ENCODE results near the gene DNAJB5.
A peak's percentile ranks its signal among the peaks of the same experiment; 100 is the strongest.

The DNAJB5 gene

GRCh38 chr9:34985311-34985899 is 4.1 kb upstream of the DNAJB5 start:
- DNase-seq, result peak; percentile 51

DNA sequence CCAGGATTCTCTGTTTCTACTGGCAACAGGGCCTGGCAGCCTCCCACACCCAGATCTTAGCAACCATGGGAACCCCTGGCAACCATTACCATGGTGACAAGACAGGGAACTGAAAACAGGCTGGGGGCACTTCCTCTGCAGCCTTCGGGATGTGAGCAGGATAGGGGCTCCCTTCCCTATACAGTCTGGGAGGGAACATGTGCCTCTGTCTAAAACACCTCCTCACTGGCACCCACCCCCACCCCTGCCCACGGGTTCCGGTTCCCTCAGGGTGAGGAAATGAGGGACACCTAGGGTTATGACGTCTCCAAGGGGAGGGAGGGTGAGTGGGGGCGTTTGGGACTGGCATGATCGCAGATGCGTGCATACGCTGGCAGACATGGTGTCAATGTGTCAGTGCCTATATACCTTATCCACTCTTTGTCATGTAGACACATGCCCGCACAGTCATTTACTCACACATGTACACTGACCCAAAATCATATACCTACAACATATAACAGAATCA is 3.0 kb upstream of the DNAJB5 start:
- DNase-seq, result peak; percentile 20

DNA sequence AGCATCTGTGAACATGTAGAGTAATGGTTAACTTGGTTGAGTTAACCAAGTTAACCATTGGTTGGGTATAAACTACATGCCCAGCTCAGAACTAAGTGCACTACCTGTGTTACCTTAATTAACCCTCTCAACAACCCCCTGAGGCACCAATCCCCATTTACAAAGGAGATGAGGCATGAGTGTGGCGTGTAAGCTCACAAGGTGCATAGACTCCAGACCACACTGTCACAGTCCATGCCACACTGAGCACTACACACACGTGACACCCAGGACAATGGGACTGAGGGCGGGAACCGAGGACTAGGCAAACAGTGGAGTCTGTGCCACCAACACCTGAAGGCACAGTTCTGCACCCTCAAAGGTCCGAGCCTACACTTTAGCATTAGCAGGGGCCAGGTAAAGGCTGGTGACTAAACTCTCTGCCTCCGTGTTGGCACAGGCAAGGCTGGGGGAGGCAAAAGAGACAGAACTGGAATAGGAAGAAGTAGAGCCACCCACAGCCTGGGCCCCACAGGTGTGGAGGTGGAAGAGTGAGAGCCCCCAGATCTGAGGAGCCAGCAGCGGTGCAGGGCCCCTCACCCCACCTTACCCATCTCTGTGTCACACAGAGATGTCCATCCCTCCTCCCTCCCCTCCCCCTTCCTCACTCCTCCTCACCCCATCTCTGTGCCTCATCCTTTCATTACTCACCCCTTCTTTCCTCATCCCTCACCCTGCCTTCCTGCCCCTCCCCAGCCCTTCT is 2.2 kb upstream of the DNAJB5 start:
- DNase-seq, result no peak

DNA sequence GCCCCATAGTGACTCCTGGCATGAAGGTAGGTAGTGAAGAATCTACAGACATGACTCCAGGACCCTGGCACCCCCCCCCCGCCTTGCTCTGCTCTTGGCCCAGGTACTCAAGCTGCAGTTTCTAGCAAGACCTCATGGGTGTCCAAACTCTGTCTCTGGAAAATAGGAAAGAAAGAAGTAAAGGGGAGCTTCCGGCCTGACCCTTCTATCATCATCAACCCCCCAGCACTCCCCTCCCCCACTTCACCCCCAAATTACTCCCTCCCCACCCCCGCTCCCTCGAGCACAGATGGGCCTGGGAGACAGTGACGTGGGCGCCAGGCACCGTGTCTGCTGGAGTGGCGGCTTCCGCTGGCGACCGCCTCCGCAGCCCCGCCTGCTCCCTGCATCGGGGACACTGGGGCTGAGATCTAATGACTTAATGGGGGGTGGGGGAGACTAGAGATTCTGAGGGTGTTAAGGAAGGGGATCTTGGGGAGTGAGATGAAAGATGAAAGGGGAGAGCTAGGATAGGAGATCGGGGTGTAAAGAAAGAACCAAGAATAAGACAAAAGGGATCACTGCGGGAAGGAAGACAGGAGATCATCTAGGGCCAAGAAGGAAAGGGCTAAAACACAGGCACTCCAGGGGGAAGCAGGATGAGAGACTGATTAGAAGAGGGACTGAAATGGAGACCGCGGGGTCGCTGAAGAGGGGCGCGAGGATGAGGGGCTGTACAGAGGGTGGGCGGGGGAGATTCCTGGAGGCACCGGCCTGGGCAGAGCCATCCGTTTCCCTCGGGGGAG is 1.1 kb upstream of the DNAJB5 start:
- no peak for DNase-seq

DNA sequence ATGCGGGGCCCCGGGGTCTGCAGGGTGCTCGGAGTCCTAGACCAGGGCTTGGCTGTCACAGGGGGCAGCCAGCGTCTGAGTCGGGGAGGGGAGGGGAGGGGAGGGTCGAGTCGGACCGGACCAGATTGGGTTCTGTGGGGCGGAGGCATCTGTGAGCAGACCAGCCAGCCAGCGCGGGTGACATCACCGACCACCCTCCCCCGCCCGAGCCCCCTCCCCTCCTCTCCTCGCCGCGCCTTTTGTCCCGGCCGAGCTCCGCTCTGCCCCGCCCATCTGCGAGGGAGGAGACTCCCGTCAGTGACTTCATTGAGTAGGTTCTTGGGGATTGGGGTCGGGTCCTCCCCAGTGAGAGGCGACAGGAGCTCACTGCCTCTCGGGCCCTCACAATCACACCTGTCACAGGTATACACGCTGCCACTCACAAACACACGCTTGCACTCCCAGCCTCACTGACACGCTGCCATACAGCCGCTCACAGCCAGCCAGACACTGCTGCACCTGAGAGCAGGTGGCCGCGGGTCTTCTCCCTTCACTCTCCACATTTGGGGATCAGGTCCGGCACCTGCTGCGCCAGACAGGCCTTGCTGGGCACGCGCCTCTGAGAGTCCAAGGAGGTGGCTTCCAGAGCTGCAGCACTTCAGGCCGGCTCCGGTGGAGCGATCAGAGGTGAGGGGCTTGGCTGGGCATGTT is 546 bp downstream of the DNAJB5 start:
- peak; percentile 20 for DNase-seq

DNA sequence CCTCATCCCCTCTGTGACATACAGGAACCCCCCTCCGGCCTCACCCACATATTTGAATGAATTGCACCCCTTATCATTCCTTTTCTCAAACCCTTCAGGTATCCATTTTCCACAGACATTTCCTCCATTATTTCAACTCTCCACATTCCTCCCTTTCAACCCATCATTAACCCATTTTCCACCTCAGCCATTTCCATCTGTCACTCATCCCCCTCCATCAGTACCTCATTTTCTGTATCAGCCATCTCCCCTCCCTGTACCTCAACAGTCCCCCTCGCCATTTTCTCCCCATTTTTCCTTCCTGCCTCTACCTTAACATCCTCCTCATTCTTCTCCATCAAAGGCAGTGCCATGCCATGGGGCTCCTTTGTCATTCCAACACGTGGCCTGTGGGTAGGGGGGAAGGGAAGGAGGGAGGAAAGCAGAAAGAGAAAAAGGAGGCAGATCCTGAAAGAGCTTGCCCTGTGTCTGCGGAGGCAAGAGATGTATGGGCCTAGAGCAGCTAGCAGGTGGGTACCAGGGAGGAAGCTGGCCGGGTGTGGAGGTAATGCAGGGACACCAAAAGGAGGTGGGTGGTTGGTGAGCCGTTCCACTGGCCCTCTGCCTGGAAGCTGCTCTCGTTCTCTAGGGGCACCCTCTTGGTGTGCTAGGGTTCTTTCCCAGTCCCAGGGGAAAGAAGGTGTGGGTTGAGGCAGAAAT is 1.5 kb downstream of the DNAJB5 start:
- no peak for DNase-seq

- no peak for DNase-seq
Observed at GRCh38 chr9:34991607-34992375, 2.2 kb downstream of the DNAJB5 start.

- no peak for DNase-seq
Observed at GRCh38 chr9:34992376-34992951, 2.9 kb downstream of the DNAJB5 start.

- DNase-seq, result no peak
Observed at GRCh38 chr9:34993502-34994259, 4.1 kb downstream of the DNAJB5 start.

DNA sequence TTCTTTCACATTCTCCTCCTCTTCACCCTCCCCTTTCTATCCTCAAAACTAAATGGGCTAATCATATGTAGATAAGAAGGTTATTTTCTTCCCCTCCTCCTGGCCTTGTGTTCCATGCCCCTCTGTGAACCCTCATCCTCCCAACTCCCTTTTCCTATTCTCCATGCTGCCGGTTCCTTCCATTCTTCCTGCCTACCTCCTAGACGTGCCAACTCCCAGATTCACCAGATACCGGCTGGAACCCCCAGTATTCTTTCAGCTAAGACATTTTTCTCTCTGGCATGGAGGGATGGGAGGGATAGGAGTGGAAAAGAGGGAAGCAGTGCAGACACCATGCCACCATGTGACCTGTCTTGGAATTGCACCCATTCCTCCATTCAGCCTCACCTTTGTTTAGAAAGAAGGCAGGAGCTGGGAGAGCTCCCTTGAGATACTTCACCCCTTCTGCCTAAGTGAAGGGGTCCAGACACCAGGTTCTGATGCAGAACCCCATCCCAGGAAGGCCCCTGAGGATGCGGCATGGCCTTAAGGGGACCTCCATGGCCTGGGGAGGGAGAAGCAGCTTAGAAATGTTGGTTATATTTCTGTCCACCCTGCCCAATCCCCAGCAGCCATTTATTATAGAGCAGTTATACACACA is 4.8 kb downstream of the DNAJB5 start:
- no peak for DNase-seq

- no peak for DNase-seq
Observed at GRCh38 chr9:34994900-34995669, 5.5 kb downstream of the DNAJB5 start.

- no peak for DNase-seq
Observed at GRCh38 chr9:34995670-34996060, 6.1 kb downstream of the DNAJB5 start.

- no peak for DNase-seq
Observed at GRCh38 chr9:34996181-34996904, 6.8 kb downstream of the DNAJB5 start.

GRCh38 chr9:34996905-34997279 is 7.3 kb downstream of the DNAJB5 start:
- no peak for DNase-seq

GRCh38 chr9:34997379-34997781 is 7.8 kb downstream of the DNAJB5 start:
- DNase-seq, result no peak

GRCh38 chr9:34998266-34998665 is 8.7 kb downstream of the DNAJB5 start:
- no peak for DNase-seq

DNA sequence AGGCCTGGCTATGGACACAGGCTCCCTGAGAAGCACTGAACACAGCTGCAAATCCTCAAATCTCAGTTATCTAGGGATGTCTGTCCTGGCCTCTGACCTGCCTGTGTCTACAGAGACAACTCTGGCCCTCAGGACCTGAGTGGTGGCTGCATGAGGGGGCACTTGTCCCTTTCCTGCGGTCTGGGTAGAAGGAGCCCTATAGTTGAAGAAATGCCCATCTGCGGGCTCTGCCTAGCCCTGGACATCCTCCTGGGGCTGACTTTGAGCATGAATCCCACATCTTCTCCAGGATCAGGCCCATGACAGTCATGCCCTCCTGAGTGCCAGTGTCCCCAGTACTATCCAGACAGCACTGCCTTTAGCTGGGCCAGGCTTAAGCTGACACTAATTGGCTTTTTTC is 10.0 kb downstream of the DNAJB5 start:
- no peak for DNase-seq

GRCh38 chr9:35000535-35001284 is 11.2 kb downstream of the DNAJB5 start:
- DNase-seq, result no peak
